Ishikawa (cell line): ENCODE data around the gene MSANTD1.

Experiments
- CEBPB ChIP-seq: IDR thresholded peaks from 2 replicates; pipeline ENCODE4 v1.6.1; 2012
- EP300 ChIP-seq: IDR thresholded peaks from 2 replicates; pipeline ENCODE4 v1.6.1; 2012; ENCODE audit warnings: borderline replicate concordance
- RAD21 ChIP-seq: IDR thresholded peaks from 2 replicates; pipeline ENCODE4 v1.6.1; 2012; ENCODE audit warnings: low read depth
- TAF1 ChIP-seq: IDR thresholded peaks from 2 replicates; pipeline ENCODE4 v1.6.1; 2012; ENCODE audit warnings: low read depth, mild to moderate bottlenecking
- YY1 ChIP-seq: IDR thresholded peaks from 2 replicates; pipeline ENCODE4 v1.6.1; 2012; ENCODE audit warnings: low read depth
- TF ChIP-seq, protein P1 (sequence below): IDR thresholded peaks from 2 replicates; pipeline ENCODE4 v1.6.1; 2012

DNA sequence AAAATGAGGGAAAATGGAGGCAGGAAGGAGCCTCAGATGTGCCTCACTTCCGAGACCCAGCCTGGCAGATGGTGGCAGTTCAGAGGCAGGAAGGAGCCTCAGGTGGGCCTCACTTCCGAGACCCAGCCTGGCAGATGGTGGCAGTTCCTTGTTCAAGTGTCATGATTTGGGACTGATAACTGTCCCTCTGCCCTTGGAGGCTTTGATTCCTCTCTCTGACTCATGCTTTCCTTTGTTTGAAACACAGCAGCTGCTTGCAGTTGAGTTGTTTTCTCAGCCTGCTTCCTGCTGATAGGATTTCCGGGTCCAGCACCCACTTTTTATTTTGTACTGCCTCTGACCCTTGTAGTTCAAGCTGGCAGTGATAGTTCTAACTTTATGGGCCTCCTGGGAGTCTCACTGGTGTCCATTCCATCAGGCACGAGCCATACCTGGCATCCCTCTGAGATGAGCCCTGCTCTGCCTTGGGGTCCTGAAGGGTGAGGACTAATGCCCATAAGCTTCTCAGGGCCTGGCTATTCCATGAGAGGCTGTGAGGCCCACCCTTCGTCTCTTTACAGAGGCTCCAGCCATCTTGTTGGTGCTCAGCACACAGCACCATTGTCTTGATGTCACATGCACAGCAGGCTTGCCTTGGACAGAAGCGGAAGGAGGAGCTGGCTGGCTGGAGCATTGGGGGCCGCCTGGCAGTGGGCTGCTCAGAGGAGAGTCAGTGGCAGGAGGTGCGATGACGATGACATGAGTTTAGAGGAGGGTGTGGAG, 56.8 kb downstream of the MSANTD1 start:
- TF ChIP-seq TAF1, result no peak
- TF ChIP-seq, protein P1, sequence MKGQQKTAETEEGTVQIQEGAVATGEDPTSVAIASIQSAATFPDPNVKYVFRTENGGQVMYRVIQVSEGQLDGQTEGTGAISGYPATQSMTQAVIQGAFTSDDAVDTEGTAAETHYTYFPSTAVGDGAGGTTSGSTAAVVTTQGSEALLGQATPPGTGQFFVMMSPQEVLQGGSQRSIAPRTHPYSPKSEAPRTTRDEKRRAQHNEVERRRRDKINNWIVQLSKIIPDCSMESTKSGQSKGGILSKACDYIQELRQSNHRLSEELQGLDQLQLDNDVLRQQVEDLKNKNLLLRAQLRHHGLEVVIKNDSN, result no peak
- TF ChIP-seq CEBPB, result no peak
- no peak for TF ChIP-seq EP300
- TF ChIP-seq RAD21, result no peak
- no peak for TF ChIP-seq YY1
